Activated CD8-positive, alpha-beta memory T cell treated with anti-CD3 and anti-CD28 coated beads, Interleukin-2, amount 50 U/mL, for 1 hour (primary cell): ENCODE data around the gene MX2.

Experiments
- DNase-seq: peaks from one replicate; pipeline ENCODE4 v3.0.0-alpha.2; 2020; ENCODE audit errors: extremely low read depth

The MX2 gene

GRCh38 chr21:41437729-41438128, 75.9 kb downstream of the MX2 start:
- no peak for DNase-seq

GRCh38 chr21:41438425-41439113, 76.7 kb downstream of the MX2 start:
- no peak for DNase-seq

GRCh38 chr21:41439248-41439647, 77.4 kb downstream of the MX2 start:
- DNase-seq = no peak

- DNase-seq = no peak
These were observed 79.7 kb downstream of the MX2 start for GRCh38 chr21:41441546-41441945.

DNA sequence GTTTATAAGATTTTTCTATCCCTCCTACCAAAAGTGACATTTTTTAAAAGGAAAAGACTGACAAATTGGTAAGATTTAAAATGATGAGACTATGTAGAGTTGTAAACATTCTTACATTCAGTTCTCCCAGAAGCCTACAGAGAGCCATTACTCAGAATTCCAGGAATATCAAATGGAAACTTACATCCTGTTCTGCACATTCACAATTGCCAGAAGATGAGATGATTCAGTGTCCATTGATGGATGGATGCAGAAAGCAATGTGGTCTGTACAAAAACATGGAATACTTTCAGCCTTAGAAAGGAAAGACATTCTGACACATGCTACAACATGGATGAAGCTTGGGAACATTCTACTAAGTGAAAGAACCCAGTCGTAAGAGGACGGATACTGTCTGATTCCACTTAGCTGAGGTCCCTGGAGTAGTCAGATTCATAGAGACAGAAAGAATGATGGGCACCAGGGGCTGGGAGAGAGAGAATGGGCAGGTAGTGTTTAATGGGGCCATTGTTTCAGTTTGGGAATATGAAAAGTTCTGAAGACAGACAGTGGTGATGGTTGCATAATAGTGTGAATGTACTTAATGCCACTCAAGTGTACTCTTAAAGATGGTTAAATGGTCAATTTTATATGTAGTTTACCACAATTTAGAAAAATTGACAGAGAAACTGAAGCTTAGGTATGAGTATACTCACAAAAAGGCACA, 80.8 kb downstream of the MX2 start:
- DNase-seq = no peak

GRCh38 chr21:41443562-41443961, 81.7 kb downstream of the MX2 start:
- no peak for DNase-seq

- DNase-seq = no peak
These were observed 83.1 kb downstream of the MX2 start for GRCh38 chr21:41444703-41445464.

- DNase-seq = no peak
These were observed 83.6 kb downstream of the MX2 start for GRCh38 chr21:41445465-41445862.

GRCh38 chr21:41446586-41446985, 84.8 kb downstream of the MX2 start:
- DNase-seq = no peak

GRCh38 chr21:41447356-41447755, 85.5 kb downstream of the MX2 start:
- DNase-seq = no peak

- DNase-seq = no peak
These were observed 87.8 kb downstream of the MX2 start for GRCh38 chr21:41449613-41450012.

DNA sequence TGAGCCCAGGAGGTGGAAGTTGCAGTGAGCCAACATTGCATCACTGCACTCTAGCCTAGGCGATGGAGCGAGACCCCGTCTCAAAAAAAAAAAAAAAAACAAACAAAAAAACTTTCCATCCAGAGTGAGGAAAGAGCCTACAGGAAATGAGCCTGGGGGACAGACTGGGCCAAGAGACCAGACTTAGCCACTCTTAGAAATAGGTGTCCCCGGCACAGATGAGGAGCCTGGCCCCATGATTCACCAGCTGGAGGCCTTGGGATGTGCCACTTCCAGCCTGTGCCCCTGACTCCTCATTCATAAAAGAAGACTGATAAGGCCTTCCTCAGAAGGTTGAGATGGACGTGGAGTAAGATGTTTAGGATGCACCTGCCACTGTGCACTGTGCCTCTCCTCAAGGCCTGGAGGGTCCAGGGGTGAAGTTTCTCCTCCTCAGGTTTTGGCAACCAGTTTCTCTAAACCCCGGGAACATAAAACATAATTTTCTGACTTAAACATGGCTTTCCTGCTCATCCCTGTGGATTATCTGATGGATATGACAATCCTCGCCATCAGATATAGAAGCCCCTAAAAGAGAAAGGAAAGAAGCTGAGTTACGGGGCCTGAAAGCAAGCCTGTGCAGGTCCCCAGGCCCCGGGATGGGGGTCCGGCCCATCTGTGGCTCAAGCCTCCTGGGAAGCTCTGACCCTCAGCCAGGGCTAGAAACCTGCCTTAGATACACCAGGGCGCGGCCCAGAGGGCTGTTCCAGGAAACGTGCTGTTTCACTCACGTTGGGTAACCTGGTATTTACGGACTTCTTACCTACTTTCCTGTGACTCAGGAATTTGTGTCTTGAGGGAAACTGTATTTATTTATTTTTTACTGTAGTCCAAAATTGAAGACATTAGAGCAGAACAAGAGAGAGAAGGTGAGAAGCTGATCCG, 90.2 kb downstream of the MX2 start:
- DNase-seq = no peak

GRCh38 chr21:41453198-41453597, 91.4 kb downstream of the MX2 start:
- DNase-seq = no peak

- DNase-seq = no peak
These were observed 91.9 kb downstream of the MX2 start for GRCh38 chr21:41453761-41454160.

DNA sequence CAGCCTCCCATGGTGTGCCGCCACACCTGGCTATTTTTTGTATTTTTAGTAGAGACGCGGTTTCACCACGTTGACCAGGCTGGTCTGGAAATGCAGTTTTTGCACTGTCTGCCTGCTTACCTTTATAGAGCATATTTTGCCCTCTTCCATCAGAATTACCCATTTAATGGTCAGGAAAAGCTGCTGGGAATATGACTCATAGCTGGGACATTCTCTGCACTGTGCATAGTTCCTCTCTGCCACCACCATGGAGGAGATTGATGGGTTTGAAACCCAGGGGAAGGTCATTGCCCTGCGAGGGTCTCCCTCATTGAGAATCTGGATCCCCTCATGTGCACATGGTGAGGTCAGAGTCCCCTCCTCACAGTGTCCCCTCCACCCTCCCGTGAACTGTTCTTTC, 96.3 kb downstream of the MX2 start:
- no peak for DNase-seq

DNA sequence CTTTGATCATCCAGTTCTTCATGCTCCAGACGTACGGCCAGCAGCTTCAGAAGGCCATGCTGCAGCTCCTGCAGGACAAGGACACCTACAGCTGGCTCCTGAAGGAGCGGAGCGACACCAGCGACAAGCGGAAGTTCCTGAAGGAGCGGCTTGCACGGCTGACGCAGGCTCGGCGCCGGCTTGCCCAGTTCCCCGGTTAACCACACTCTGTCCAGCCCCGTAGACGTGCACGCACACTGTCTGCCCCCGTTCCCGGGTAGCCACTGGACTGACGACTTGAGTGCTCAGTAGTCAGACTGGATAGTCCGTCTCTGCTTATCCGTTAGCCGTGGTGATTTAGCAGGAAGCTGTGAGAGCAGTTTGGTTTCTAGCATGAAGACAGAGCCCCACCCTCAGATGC, 96.7 kb downstream of the MX2 start:
- DNase-seq = no peak
